Ecto neural progenitor cell (in vitro differentiated cells): ENCODE data around the gene TLCD3B.
A peak's percentile ranks its signal among the peaks of the same experiment; 100 is the strongest.

Experiments
- DNase-seq: peaks from one replicate; pipeline ENCODE4 v3.0.0-alpha.2; 2018; ENCODE audit warnings: low spot score

Gene TLCD3B

DNA sequence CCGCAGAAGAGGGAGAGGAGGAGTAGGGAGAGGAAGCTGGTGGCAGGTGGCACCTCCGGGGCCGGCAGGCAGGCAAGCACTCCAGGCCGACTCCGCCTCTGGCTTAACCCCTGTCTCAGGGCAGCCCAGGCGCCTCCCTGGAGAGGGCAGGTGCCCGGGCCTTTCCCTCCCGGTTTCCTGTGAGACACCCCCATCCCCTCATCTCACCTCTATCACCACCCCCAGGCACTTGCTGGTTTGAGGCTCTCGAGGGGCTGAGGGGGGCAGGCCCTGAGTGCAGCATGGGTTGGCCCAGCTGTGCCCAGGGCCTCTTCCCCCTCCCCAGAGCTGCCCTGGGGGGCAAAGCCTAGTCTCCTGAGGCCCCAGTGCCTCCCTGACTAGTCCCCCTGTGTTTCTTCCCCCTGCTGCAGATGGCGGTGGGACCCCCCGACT lies 26.2 kb downstream of the TLCD3B start:
- no peak for DNase-seq

DNA sequence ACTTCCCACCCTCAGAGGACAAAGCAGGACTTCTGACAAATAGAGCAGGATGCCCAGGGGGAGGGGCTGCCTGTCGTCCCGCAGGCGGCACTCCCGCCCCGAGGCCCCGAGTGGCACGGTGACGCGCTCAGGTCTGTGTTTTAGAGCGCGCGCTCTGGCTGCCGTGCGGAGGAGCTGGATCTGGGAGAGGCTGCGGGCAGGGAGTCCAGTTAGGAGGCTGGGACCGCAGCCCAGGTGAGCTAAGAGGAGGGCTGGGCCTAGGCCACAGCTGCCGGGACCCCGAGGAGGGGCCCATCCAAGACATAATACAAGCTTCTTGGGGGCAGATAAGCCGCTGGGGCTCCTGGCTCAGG lies 26.7 kb downstream of the TLCD3B start:
- DNase-seq: no peak

DNA sequence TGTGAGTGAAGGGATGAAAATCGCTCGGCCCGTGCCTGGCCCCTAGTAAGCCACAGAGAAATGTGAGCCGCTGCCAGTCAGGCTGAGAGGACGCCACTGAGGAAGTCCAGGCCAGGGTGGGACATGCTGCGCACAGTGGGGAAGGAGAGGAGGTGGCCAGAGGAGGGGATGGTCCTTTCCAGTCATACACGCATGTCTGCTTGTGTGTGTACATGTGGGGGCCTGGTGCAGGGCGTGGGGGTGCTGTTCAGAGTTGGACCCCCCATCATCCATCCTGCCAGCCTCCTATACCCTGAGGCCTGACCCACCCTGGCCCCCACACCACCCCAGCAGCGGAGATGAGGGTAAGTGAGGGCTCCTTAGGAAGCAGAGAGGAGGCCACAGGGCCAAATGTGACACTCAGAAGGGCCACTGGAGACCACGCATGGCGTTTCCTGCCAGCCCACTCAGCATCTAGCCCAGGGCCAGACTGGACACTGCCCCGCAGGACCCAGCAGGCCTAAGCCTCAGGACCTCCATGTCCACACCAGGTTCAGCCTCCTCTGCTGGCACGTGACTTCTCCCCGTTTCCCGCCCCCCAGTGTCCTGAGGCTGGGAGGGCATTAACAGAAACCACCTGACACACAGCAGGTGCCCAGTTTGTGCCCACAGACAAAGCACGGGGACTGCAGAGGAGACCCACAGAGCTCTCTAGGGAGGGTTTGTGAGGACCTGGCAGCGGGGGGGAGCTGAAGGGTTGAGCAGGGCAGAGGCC lies 27.2 kb downstream of the TLCD3B start:
- no peak for DNase-seq

DNA sequence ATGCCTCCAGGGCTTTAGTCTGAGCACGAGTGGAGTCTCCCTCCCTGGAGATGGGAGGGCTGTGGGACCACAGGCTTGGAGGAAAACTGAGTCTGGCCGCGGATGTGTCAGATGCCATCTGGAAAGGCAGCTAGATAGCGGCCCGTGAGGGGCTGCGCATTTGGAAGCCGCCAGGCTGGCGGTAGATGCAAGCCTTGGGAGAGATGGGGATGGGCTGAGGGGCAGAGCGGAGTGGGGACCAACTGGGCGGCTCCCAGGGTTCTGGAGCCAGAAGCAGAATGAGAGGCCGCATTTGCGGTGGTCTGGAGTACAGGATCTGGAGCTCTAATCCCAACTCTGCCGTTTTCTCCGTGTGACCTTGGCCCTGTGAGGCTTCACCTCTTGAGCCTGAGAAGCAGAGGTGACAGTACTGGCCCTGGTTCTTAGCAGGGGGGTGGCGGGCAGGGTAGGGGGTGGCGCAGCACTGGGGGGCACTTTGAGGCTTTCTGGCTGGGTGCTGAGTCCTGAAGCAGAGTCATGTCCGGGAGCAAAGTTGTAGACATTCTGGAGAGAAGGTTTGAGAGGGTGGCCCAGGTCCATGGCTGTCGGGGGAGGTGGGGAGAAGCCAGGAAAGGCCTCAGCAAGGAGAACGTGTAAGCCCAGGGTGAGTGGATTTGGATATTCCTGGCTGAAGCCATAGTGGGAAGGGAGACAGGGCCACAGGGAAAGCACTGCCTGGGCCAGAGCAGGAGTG lies 28.3 kb downstream of the TLCD3B start:
- no peak for DNase-seq

DNA sequence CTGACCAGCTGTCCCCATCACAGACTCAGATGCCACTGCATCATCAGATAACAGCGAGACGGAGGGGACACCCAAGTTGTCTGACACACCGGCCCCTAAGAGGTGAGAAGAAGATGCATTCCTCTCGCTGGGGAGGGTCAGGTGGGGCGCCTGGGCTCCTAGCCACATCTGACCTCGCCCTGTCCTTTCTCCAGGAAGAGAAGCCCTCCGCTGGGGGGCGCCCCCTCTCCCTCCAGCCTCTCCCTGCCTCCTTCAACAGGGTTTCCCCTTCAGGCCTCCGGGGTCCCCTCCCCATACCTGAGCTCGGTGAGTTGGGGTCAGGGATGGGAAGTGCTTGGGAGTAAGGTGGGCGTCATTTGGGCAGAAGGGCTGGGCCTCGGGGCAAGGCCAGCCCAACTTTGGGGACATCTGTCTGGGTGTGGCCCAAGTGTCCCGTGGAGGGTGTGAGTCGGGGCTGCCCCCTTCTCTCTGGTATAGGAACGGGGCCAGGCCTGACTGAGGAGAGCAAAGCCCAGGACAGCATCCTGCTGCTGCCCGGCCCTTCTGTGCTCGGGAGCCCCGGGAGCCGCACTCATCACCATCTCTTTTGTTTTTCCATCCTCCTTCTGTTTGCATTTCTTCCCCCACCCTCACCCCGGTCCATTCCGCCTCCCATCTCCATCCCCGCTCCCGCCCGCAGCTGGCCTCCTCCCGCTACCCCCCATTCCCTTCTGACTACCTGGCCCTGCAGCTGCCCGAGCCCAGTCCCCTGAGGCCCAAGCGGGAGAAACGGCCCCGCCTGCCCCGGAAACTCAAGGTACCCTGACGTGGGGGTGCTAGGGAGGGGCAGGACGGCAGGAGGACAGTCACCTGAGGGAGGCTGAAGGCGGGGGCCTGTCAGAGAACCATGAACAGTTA lies 30.1 kb downstream of the TLCD3B start:
- no peak for DNase-seq

DNA sequence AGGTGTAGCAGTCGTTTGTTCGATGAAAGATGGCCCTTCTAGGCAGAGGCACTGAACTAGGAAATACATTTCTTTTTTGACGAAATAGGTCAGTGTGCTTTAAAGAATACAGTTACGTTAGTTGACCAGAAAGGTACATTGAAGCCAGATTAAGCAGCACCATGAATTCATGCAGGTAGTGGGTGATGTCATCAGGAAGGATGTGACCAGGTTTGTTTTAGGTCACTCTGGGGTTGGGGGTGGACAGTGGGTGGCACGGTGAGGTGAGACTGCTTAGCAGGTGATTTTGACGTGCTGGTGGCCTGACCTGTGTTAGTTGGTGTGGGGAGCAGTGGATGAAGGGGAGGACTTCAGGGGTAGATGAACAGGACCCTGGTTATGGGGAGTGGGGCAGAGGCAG lies 31.5 kb downstream of the TLCD3B start:
- no peak for DNase-seq

DNA sequence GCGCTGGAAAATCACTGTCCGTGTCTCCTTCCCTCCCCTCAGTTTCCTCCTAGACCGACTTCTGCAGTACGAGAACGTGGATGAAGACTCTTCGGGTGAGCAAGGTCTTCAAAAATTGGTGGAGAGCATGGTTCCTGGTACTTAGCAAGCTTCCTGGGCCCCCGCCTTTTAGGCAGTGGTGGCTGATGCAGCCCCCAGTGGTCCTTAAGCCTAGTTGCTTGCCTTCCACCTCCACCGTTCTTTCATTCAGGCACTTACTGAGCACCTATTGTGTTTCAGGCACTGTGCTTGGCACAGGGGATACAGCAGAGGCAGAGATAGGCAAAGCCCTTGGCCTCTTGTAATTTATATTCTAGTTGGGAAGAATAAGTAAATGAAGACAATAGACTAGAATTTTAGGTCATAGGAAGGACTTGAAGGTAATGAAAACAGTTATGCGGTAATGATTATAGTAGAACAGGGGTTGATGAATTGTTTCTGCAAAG lies 34.3 kb downstream of the TLCD3B start:
- no peak for DNase-seq

DNA sequence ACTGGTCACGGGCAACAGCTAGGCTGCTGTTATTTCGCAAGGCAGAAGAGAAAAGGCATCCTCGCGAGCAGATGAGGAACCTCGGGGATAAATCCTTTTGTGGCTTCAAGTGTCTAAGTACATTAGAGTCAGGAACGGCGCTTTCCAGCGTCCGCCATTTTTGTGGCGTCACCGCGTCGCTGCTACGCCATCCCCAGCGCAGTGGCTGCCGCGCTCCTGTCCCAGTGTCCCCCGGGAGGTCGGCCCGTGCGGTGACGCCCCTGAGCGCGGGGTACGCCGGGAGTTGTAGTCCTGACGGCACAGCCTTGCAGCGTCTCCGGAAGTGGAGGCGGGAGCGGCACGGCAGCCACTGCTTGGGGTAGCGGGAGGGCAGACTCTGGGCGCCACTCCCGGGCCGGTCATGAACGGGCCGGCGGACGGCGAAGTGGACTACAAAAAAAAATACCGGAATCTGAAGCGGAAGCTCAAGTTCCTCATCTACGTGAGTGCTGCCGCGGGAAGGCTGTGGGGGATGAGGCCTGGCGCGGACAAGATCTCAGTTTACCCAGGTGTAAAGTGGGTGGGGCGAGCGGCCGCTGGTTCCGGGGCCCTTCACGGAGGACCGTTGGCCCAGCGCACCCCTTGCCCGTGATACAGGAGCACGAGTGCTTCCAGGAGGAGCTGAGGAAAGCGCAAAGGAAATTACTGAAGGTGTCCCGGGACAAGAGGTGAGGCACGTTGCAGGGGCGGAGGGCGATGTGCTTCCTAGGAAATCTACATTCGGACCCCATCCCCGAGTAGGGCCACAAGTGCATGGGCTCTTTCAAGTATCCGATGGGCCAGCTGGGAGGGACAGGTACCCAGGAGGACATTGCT lies 34.9 kb downstream of the TLCD3B start, which contains the start of gene INO80E:
Gene INO80E, plus strand, starts transcription at position 331 of the 855 bp plus-strand sequence. Its CDS starts 70 bp downstream, at position 401.
- DNase-seq: peak; percentile 99

DNA sequence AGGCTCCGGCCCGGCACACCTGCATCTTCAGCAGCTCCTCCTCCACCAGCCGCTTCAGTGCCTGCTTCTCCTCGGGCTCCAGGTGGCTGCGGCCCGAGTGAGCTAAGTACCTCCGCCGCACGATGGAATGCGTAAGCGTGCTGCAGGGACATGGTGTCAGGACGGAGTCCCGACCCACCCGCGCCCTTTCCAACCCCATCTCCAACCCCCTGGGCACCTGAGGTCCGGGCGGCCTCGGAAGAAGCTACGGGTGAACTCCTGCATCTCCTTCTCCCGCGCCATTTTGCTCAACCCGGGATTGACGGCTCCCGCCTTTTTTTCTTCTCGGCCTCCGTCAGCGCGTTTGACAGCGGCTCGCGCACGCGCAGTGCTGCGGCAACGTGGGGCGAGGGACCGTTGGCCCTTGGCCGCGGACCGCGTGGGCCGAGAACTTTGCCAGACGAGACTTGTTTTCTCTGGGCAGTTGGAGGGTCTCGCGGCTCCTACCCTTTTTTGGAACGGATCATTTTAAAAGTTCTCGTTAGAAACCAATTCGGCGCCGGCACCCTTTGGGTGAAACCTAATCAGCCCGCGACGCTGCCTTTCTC lies 35.7 kb downstream of the TLCD3B start, which contains the start of gene HIRIP3:
Gene HIRIP3, minus strand, starts transcription at position 294 of the 587 bp plus-strand sequence. Its CDS starts 12 bp downstream, at position 282.
- DNase-seq: peak; percentile 88

DNA sequence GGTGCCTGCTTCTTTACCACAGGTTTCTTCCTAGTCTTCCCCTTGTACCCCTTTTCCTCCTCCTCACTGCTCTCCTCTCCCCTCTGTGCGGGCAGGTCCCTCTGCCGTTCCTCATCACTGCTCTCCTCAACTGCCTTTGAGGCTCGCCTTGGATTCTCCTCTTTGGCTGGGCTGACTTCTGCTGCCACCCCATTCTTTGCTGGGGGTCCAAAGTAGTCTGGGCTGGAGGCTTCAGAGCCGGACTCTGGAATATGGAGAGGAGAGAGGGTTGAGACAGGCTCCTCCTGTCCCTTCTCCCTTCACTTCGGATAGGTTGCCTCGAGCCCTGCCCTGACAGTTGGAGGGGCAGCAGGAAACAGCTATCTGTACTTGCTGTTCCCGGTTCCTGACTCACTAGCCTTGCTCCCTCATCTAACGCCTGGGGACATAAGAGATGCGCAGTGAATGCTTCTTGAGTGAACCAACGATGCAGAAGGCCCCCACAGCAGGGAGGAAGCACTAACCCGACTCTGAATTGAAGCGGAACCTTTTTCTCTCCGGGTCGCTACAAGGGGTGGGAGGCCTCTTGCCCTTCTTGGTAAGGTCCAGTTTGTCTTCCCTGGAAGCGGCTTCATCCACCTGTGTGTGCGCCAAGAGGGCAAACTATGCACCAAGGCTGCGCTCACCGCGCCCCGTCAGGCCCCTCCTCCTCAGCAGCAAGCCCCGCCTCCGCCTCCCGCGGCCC lies 36.3 kb downstream of the TLCD3B start:
- no peak for DNase-seq

DNA sequence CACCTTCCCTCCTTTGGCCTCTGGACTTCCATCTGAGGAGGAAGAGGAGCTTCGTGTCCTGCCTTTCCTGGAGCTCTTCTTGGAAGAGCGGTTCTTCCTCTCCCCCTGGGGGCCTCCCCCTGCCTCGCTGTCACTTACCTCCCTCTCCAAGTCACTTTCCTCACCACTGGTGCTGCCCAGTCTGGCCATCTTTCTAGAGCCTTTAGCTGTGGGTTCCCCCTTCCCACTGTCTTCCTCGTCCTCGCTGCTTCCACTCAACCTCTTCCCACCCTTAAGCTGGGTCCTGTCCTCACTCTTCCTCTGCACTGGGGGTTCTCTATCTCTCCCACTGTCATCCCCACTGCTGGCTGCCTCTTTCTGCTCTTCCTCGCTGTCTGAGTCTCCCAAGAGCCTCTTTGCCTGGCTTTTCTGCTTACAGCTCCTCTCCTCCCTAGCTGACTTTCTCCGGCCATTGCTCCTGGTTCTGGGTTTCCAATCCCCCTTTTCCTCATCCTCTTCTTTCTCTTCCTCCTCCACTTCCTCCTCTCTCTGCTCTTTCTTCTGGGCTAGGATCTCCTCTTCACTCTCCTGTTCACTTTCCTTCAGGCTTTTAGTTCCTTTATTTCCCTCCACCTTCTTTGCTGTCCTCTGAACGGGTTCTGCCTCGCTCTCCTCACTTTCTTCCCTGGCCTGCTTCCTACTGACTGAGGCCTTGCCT lies 37.0 kb downstream of the TLCD3B start:
- no peak for DNase-seq

DNA sequence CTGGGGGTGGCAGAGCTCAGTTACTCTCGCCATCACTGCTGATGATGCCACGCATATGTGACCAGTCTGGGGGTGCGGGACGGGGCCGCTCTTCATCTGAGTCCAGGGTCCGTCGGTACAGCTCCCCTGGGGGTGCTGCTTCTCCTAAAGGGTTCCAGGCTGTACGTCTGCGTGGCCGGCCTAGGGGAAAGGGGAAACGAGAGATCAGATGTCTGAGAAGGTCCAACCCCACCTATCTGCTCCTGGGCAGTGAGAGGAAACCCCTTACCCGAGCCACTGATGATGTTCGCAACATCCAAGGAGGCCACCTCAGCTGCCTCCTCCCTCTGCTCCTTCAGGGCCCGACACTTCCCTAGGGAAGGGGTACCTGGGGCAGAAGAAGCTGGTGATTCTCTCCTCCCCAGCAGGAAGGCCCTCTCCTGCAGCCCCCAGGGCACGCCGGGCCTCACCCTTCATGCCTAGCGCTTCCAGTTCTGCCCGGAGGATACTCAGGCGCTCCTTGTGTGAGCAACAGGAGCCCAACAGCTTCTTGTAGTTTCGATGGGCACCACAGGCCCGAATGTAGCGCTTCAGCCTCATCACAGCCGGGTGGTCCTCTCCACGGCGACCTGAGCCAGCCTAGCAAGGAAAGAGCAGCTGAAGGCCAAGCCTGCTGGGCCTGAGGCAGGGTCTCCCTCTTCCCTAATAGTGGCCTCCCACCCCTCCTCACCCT lies 37.7 kb downstream of the TLCD3B start:
- DNase-seq: no peak

DNA sequence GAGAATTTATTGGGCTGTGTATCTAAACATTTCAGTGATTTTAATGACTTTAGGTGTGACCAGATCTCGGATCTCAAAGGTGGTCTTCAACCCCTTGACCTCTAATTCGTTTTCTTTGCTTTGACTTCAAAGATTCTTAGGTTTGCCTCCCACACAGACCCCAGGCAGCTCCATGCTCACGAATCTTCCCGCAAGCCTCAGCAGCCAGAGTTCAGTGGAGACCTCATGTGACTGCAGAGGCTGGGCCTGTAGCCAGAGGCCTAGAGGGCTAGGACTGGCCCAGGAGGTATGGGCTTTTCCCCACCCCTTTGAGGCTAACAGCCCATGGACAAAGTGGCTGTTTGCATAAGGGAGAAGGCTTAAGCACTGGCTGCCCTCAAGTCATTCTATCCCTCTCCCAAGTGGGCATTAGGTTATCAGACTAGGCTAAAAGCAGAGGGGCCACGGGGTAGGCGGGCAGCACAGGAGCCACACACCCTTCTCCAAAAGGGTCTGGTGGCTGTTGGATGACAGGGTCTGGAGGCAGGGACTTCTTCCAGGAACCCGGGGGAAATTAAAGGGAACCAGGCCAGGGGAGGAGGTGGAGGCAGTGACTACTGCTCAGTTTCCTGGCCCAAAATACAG lies 38.6 kb downstream of the TLCD3B start:
- DNase-seq: no peak

DNA sequence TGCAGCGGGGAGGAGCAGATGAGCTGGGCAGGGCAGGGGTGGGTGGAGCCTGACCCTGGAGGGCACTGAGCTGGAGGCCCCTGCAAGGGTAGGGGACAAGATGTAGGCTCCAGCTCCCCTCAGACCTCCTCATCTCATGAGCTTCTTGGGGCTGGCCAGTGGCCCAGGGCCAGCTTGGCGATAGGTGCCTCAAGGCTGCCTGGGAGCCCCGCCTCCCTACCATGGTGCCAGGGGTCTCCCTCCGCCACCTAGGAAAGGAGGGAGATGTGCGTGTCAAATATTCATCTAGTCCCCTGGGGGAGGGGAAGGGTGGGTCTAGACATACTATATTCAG lies 39.5 kb downstream of the TLCD3B start:
- DNase-seq: no peak

DNA sequence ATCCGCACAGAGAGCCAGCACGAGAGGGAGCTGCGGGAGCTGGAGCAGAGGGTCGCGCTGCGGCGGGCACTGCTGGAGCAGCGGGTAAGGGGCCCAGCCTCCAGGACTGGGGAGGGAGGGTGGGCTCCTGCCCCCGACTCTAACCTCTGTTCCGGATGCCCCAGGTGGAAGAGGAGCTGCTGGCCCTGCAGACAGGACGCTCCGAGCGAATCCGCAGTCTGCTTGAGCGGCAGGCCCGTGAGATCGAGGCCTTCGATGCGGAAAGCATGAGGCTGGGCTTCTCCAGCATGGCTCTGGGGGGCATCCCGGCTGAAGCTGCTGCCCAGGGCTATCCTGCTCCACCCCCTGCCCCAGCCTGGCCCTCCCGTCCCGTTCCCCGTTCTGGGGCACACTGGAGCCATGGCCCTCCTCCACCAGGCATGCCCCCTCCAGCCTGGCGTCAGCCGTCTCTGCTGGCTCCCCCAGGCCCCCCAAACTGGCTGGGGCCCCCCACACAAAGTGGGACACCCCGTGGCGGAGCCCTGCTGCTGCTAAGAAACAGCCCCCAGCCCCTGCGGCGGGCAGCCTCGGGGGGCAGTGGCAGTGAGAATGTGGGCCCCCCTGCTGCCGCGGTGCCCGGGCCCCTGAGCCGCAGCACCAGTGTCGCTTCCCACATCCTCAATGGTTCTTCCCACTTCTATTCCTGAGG lies 40.0 kb downstream of the TLCD3B start:
- DNase-seq: no peak

DNA sequence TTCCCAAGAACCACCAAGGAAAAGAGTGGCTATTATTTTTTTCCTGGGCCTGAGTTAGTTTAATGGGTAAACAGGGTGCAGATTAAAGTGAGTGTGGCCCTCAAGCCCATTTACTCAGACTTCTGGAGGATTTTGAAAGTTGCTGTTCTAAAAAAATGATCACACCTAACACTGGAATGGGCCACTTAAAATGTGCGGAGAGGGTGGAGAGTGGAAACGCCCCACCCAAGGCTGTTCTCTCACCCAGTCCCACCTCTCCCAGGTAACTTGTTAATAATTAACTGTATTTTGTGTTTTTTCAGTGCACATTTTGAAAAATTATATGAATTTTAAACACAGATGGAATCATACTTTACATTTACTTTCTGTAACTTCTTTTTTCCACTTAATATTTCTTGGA lies 41.0 kb downstream of the TLCD3B start:
- no peak for DNase-seq

DNA sequence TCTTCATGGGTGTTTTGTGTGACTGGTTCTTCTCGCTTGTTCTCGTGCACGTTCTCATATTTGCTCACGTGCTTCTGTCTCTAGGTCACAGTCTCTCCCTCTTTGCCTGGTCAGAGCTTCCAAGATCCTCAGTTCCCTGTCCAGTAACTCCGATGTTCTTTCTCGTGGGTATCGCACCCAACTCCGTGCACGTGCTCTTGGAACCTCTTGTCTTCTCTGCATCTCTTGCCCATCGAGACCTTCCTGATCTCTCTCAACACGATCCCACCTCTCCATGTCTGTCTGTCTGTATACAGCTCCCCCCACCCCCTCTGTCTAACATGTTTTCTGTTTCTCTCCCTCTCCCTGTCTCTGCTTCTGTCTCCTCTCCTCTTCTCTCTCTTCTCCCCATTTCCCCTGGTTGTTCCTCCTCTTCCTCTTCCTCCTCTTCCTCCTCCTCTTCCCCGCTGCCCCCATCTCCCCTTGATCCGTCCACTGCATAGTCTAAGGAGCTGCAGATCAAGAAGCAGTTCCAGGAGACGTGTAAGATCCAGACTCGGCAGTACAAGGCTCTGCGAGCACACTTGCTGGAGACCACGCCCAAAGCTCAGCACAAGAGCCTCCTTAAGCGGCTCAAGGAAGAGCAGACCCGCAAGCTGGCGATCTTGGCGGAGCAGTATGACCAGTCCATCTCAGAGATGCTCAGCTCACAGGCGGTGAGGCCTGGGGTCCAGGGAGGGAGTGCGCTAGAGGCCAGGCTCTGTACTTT lies 41.8 kb downstream of the TLCD3B start:
- no peak for DNase-seq
